Calu3 (cell line): ENCODE measurements around the gene ZCCHC18. TPM values are rescaled to one million over a fixed set of nuclear protein-coding genes. Genes with fewer than 3 reads are reported as not detected.

ENCODE experiments used
- BruUV-seq: library from RNA; stranded (reverse); fragments of 400-500 nt; replicated peaks from 2 replicates; lab custom pipeline; 2021; lab: Mats Ljungman, UMichigan
- CTCF ChIA-PET: fragments of 300-600 bp; sonication (Branson Sonifier 250); formaldehyde crosslinking; loops from one replicate; lab custom pipeline; 2022; ENCODE audit warnings: antibody characterized with exemption; lab: Charles Lee
- DNase-seq: peaks from one replicate; pipeline ENCODE4 v3.0.0; 2022
- H3K27ac Mint-ChIP-seq: one replicate; pipeline ENCODE4 v1.8.0; 2022; ENCODE audit warnings: mixed read lengths; ENCODE audit not compliant: unreplicated experiment
- H3K27me3 Mint-ChIP-seq: one replicate; pipeline ENCODE4 v1.8.0; 2022; ENCODE audit warnings: mixed read lengths; ENCODE audit not compliant: unreplicated experiment
- H3K36me3 Mint-ChIP-seq: one replicate; pipeline ENCODE4 v1.8.0; 2022; ENCODE audit warnings: mild to moderate bottlenecking, moderate library complexity, mixed read lengths; ENCODE audit not compliant: insufficient read depth, unreplicated experiment
- H3K4me1 Mint-ChIP-seq: one replicate; pipeline ENCODE4 v1.8.0; 2022; ENCODE audit warnings: mild to moderate bottlenecking, low read depth, mixed read lengths; ENCODE audit not compliant: unreplicated experiment
- H3K4me3 Mint-ChIP-seq: one replicate; pipeline ENCODE4 v1.8.0; 2022; ENCODE audit warnings: mild to moderate bottlenecking, low read depth, moderate library complexity, mixed read lengths; ENCODE audit not compliant: unreplicated experiment
- H3K9me3 Mint-ChIP-seq: one replicate; pipeline ENCODE4 v1.8.0; 2022; ENCODE audit warnings: low read depth, mixed read lengths; ENCODE audit not compliant: unreplicated experiment
- CTCF ChIP-seq: fragments of 200-600 bp; IDR thresholded peaks from one replicate; pipeline ENCODE4 v1.8.0; 2022; ENCODE audit warnings: antibody characterized with exemption; ENCODE audit not compliant: unreplicated experiment
- intact Hi-C: fragments of 100-400 bp; cut with micrococcal nuclease; formaldehyde crosslinking; loops from one replicate; pipeline ENCODE4 v1.10.0; 2022; ENCODE audit not compliant: unreplicated experiment
- total RNA-seq: library from RNA; stranded (reverse); gene quantifications from 2 replicates; pipeline ENCODE4 v1.2.3, GENCODE V29; 2022

ZCCHC18 gene
- total RNA-seq, 1 experiment from 2014 or later = 0.52 TPM

- CTCF ChIA-PET = interaction anchor here (0.6 to 2.7 kb wide), 2 partner anchors 291 to 551 kb away, joined by 5 to 9 read pairs; partner anchors contain the start of gene TCEAL4
- BruUV-seq = no TSS peak
- peak; percentile 35 for TF ChIP-seq CTCF
- intact Hi-C loops = loop anchor here (1.0 to 2.0 kb wide), 2 partner anchors 38 to 292 kb away; no protein-coding TSS in a partner anchor
- Mint-ChIP-seq H3K27ac (no peak overlapping the region), H3K4me3 (peak overlapping the region; percentile 28), H3K4me1 (peaks cover 11% of the 10 kb centered on the region), H3K27me3 (no peaks in the 10 kb centered on the region), H3K9me3 (no peaks in the 10 kb centered on the region), H3K36me3 (no peaks in the 10 kb centered on the region)
- DNase-seq = peak; percentile 75
These were observed 24.1 kb downstream of the ZCCHC18 start for GRCh38 chrX:104136241-104137019.

GRCh38 chrX:104137496-104137895 is 25.2 kb downstream of the ZCCHC18 start:
- intact Hi-C loops = loop anchor here (2.0 kb wide), 1 partner anchor 293 kb away; no protein-coding TSS in a partner anchor
- CTCF ChIA-PET = interaction anchor here (2.7 kb wide), 1 partner anchor 292 kb away, joined by 9 read pairs; no protein-coding TSS in a partner anchor
- BruUV-seq = no TSS peak

GRCh38 chrX:104141087-104141760 is 28.9 kb downstream of the ZCCHC18 start:
- Mint-ChIP-seq H3K4me1 (no peaks in the 10 kb centered on the region), H3K4me3 (no peak overlapping the region), H3K9me3 (no peaks in the 10 kb centered on the region), H3K27me3 (no peaks in the 10 kb centered on the region), H3K27ac (no peak overlapping the region), H3K36me3 (no peaks in the 10 kb centered on the region)
- no peak for TF ChIP-seq CTCF
- no TSS peak for BruUV-seq
- CTCF ChIA-PET = no interaction called here
- DNase-seq = no peak
- intact Hi-C loops = no loop called here

More at GRCh38 chrX:104137496-104137895, 25.2 kb downstream of the ZCCHC18 start:
- Mint-ChIP-seq H3K4me1 (peaks cover 11% of the 10 kb centered on the region), H3K27me3 (no peaks in the 10 kb centered on the region), H3K4me3 (no peak overlapping the region), H3K36me3 (no peaks in the 10 kb centered on the region), H3K27ac (no peak overlapping the region), H3K9me3 (no peaks in the 10 kb centered on the region)
- TF ChIP-seq CTCF = no peak
- DNase-seq = no peak

GRCh38 chrX:104151037-104151436 is 38.7 kb downstream of the ZCCHC18 start:
- Mint-ChIP-seq H3K4me3 (no peak overlapping the region), H3K4me1 (no peaks in the 10 kb centered on the region), H3K27ac (no peak overlapping the region), H3K9me3 (no peaks in the 10 kb centered on the region), H3K36me3 (peaks cover 2% of the 10 kb centered on the region), H3K27me3 (no peaks in the 10 kb centered on the region)
- CTCF ChIA-PET = no interaction called here
- BruUV-seq = no TSS peak
- intact Hi-C loops = no loop called here
- no peak for DNase-seq
- TF ChIP-seq CTCF = no peak
